Measurements from ENCODE around the gene ZHX3. TPM values are rescaled to one million over a fixed set of nuclear protein-coding genes. Genes with fewer than 3 reads are reported as not detected.

ZHX3 gene
- total RNA-seq, 4 donors from 2014 or later = 89.3 to 173 (median 156) TPM

DNA sequence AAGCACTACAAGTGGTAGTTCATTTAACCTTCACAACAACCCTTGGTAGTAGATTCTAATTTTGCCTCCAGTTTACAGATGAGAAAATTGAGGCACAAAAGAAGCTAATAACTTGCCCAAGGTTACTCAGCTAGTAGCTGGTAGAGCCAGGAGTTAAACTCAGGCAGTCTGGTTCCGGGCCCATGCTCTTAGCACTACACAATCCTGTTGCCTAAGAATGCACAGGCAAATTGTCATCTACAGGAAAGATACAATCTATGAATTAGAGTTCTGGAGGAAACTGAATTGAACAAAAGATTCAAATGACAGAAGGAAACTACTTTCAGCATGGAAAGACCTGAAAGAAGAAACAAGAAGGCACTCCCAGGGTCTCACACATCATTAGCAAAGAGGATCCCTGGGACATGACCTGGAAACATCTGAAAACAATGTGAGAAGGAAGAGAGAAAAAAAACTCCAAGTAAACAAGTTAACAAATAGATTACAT is 56.8 kb downstream of the ZHX3 start:
- intact Hi-C loops (cut with DNase I) = no loop called here
- Histone ChIP-seq H3K9me3 (no peaks in the 10 kb centered on the region), H3K4me3 (no peak overlapping the region), H3K27me3 (no peaks in the 10 kb centered on the region), H3K27ac (replicated peaks in 1 of 4) (peak overlapping the region in 2 of 4 donors; percentile 1 to 6), H3K4me1 (peaks cover 16 to 27% (median 17%) of the 10 kb centered on the region in 4 donors), H3K36me3 (peaks cover 0 to 7% (median 2%) of the 10 kb centered on the region in 4 donors)
- no peak for DNase-seq (ENCODE audit: extremely low spot score)
- no peak for TF ChIP-seq POLR2AphosphoS5 (IDR thresholded peaks at IDR 0.05)
- TF ChIP-seq POLR2A (IDR thresholded peaks at IDR 0.05; ENCODE audit: low read depth) = no peak
- TF ChIP-seq, protein P1, sequence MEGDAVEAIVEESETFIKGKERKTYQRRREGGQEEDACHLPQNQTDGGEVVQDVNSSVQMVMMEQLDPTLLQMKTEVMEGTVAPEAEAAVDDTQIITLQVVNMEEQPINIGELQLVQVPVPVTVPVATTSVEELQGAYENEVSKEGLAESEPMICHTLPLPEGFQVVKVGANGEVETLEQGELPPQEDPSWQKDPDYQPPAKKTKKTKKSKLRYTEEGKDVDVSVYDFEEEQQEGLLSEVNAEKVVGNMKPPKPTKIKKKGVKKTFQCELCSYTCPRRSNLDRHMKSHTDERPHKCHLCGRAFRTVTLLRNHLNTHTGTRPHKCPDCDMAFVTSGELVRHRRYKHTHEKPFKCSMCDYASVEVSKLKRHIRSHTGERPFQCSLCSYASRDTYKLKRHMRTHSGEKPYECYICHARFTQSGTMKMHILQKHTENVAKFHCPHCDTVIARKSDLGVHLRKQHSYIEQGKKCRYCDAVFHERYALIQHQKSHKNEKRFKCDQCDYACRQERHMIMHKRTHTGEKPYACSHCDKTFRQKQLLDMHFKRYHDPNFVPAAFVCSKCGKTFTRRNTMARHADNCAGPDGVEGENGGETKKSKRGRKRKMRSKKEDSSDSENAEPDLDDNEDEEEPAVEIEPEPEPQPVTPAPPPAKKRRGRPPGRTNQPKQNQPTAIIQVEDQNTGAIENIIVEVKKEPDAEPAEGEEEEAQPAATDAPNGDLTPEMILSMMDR (IDR thresholded peaks at IDR 0.05) = no peak
- TF ChIP-seq EP300 (IDR thresholded peaks at IDR 0.05) = no peak
- 86% methylated on average over 1 of the region's 1 CpG for WGBS

DNA sequence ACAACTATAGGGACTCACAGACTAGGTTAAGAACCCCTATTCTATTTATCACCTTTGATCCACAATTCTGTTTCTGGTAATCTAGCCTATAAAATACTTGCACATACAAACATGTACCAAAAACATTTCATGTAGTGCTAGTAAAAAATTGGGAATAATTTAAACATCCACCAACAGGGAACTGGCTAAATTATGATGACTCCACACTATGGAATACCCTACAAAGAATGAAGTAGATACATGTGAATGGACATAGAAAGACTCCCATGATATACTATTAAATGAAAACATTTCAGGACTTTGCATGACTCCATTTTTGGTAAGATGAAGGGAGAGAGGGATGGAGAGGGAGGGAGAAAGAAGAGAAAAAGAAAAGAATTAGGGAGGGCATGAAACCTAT is 58.2 kb downstream of the ZHX3 start:
- Histone ChIP-seq H3K9me3 (no peaks in the 10 kb centered on the region), H3K27ac (replicated peaks in 1 of 4) (no peak overlapping the region), H3K4me1 (peaks cover 16 to 31% (median 19%) of the 10 kb centered on the region in 4 donors), H3K4me3 (no peak overlapping the region), H3K36me3 (no peaks in the 10 kb centered on the region), H3K27me3 (no peaks in the 10 kb centered on the region)
- TF ChIP-seq, protein P1 (IDR thresholded peaks at IDR 0.05) = no peak
- no peak for TF ChIP-seq EP300 (IDR thresholded peaks at IDR 0.05)
- TF ChIP-seq POLR2A (IDR thresholded peaks at IDR 0.05; ENCODE audit: low read depth) = no peak
- TF ChIP-seq POLR2AphosphoS5 (IDR thresholded peaks at IDR 0.05) = no peak
- intact Hi-C loops (cut with DNase I) = no loop called here
- no peak for DNase-seq (ENCODE audit: extremely low spot score)

DNA sequence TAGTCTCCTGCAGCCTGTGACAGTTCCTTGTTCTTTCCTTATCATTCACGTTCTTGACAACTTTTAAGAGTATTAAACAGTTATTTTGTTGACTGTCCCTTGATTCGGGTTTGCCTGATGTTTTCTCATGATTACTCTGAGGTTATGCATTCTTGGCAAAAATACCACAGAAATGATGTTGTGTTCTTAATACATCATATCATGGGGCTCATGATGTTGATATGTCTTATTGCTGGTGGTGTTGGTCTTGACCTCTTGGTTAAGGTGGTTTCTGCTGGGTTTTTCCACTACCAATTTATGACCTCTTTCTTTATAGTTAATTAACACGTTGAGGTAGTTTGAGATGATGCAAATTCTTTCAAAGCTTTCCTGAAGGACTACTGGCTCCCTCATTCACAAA is 59.1 kb downstream of the ZHX3 start:
- intact Hi-C loops (cut with DNase I) = no loop called here
- Histone ChIP-seq H3K36me3 (no peaks in the 10 kb centered on the region), H3K4me3 (no peak overlapping the region), H3K9me3 (no peaks in the 10 kb centered on the region), H3K27me3 (no peaks in the 10 kb centered on the region), H3K4me1 (peaks cover 16 to 32% (median 19%) of the 10 kb centered on the region in 4 donors), H3K27ac (replicated peaks in 1 of 4) (no peak overlapping the region)
- no peak for DNase-seq (ENCODE audit: extremely low spot score)
- WGBS = 90% methylated on average over 3 of the region's 3 CpGs
- no peak for TF ChIP-seq POLR2A (IDR thresholded peaks at IDR 0.05; ENCODE audit: low read depth)
- TF ChIP-seq, protein P1 (IDR thresholded peaks at IDR 0.05) = no peak
- no peak for TF ChIP-seq EP300 (IDR thresholded peaks at IDR 0.05)
- TF ChIP-seq POLR2AphosphoS5 (IDR thresholded peaks at IDR 0.05) = no peak

DNA sequence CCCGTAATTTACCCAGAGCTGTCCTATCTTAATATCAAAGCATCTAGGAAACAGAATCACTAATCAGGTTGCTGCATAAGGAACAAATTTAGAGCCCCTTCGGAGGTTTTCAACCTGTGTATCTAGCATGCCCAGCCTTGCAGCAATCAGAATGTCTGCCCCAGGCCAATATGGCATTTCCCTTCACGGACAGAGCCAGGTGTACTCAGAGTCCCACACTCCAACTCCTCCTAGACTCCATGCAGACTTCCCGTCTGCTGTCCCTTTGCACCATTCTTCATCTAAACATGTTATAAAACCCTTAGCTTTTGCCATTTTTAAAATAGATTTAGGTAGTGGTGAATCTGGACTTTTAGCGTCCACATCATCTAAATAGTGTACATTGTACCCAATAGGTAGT is 61.0 kb downstream of the ZHX3 start:
- intact Hi-C loops (cut with DNase I) = no loop called here
- TF ChIP-seq EP300 (IDR thresholded peaks at IDR 0.05) = no peak
- TF ChIP-seq, protein P1 (IDR thresholded peaks at IDR 0.05) = no peak
- TF ChIP-seq POLR2AphosphoS5 (IDR thresholded peaks at IDR 0.05) = no peak
- 94% methylated on average over 5 of the region's 5 CpGs for WGBS
- no peak for DNase-seq (ENCODE audit: extremely low spot score)
- Histone ChIP-seq H3K27me3 (no peaks in the 10 kb centered on the region), H3K4me3 (no peak overlapping the region), H3K9me3 (no peaks in the 10 kb centered on the region), H3K4me1 (peaks cover 11 to 39% (median 16%) of the 10 kb centered on the region in 4 donors), H3K36me3 (no peaks in the 10 kb centered on the region), H3K27ac (replicated peaks in 1 of 4) (no peak overlapping the region)

DNA sequence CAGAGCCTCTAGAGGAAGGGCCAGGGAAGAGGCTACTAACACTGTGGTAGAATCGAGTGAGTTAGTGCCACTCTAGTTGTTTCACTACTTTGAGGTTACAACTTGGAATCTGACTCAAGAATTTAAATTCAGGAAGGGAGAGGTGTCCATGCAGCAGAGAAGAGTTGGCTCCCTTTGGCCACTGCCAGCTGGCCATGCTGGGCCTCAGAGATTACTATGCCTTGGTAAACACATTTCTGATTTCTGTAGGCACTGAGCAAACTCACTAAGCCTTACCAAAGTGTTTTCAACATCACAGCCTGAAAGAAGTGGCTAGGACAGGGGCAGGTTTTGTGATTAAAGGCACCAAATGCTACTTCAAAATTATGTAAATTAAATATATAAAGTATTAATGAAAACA is 61.9 kb downstream of the ZHX3 start:
- WGBS = 82% methylated on average over 1 of the region's 1 CpG
- no peak overlapping the region for H3K27ac ChIP-seq (replicated peaks in 1 of 4)
- no peak for DNase-seq (ENCODE audit: extremely low spot score)
- H3K9me3 ChIP-seq = no peaks in the 10 kb centered on the region
- H3K4me3 ChIP-seq = no peak overlapping the region
- TF ChIP-seq EP300 (IDR thresholded peaks at IDR 0.05) = no peak
- no peak for TF ChIP-seq POLR2A (IDR thresholded peaks at IDR 0.05; ENCODE audit: low read depth)
- TF ChIP-seq, protein P1 (IDR thresholded peaks at IDR 0.05) = no peak
- no peak for TF ChIP-seq POLR2AphosphoS5 (IDR thresholded peaks at IDR 0.05)
- H3K36me3 ChIP-seq = no peaks in the 10 kb centered on the region
- H3K27me3 ChIP-seq = no peaks in the 10 kb centered on the region
- intact Hi-C loops (cut with DNase I) = no loop called here
- peaks cover 15 to 39% (median 20%) of the 10 kb centered on the region in 4 donors for H3K4me1 ChIP-seq

Measured in esophagus muscularis mucosa (tissue), 4 donors.